AG08395 (cell line): ENCODE data around the gene ABCB9.

ENCODE experiments used
- DNase-seq: peaks from one replicate; pipeline ENCODE4 v3.0.0; 2012; ENCODE audit warnings: mixed read lengths, low spot score

Gene ABCB9

GRCh38 chr12:122994781-122995502 lies 28.7 kb upstream of the ABCB9 start:
- DNase-seq, result no peak

- no peak for DNase-seq
Measured at GRCh38 chr12:122994140-122994675, 27.9 kb upstream of the ABCB9 start.

GRCh38 chr12:122992386-122992785 lies 26.1 kb upstream of the ABCB9 start:
- no peak for DNase-seq

- no peak for DNase-seq
Measured at GRCh38 chr12:122991623-122992275, 25.5 kb upstream of the ABCB9 start.

GRCh38 chr12:122990961-122991622 lies 24.8 kb upstream of the ABCB9 start:
- DNase-seq, result no peak

GRCh38 chr12:122990561-122990960 lies 24.3 kb upstream of the ABCB9 start:
- no peak for DNase-seq

GRCh38 chr12:122989874-122990419 lies 23.7 kb upstream of the ABCB9 start:
- DNase-seq, result no peak

GRCh38 chr12:122989225-122989839 lies 23.1 kb upstream of the ABCB9 start:
- no peak for DNase-seq

- DNase-seq, result no peak
Measured at GRCh38 chr12:122988612-122989212, 22.4 kb upstream of the ABCB9 start.

GRCh38 chr12:122988036-122988435 lies 21.8 kb upstream of the ABCB9 start:
- DNase-seq, result no peak

GRCh38 chr12:122987086-122987951 lies 21.1 kb upstream of the ABCB9 start:
- no peak for DNase-seq

- no peak for DNase-seq
Measured at GRCh38 chr12:122986258-122986871, 20.1 kb upstream of the ABCB9 start.

GRCh38 chr12:122985338-122986257 lies 19.3 kb upstream of the ABCB9 start:
- DNase-seq, result no peak

GRCh38 chr12:122984612-122985337 lies 18.5 kb upstream of the ABCB9 start:
- DNase-seq, result no peak

GRCh38 chr12:122983789-122984515 lies 17.7 kb upstream of the ABCB9 start:
- no peak for DNase-seq

- no peak for DNase-seq
Measured at GRCh38 chr12:122982963-122983788, 16.9 kb upstream of the ABCB9 start.

GRCh38 chr12:122982477-122982815 lies 16.2 kb upstream of the ABCB9 start:
- no peak for DNase-seq
